Mesodermal cell (in vitro differentiated cells): ENCODE measurements around the gene IL32.
"Not testable (repeated sequence)": the region's sequence is repeated elsewhere in the genome, so short reads cannot be mapped to it uniquely, and the experiment has no call there.

Experiments used
- H3K27ac ChIP-seq: 2 replicates; pipeline ENCODE4 v1.7.0; 2013; ENCODE audit warnings: mild to moderate bottlenecking, low read depth, low read length, moderate library complexity; ENCODE audit not compliant: severe bottlenecking
- H3K36me3 ChIP-seq: 2 replicates; pipeline ENCODE4 v1.7.1; 2013; ENCODE audit warnings: mild to moderate bottlenecking, low read length, moderate library complexity; ENCODE audit not compliant: control insufficient read depth, insufficient read depth
- H3K4me1 ChIP-seq: one replicate; pipeline ENCODE4 v1.7.1; 2013; ENCODE audit warnings: mild to moderate bottlenecking, low read length; ENCODE audit not compliant: insufficient read depth, control insufficient read depth, poor library complexity, severe bottlenecking
- H3K4me3 ChIP-seq: 2 replicates; pipeline ENCODE4 v1.7.0; 2013; ENCODE audit warnings: low read length, control low read depth, mild to moderate bottlenecking; ENCODE audit not compliant: insufficient read depth, poor library complexity, severe bottlenecking; ENCODE audit errors: extremely low read depth
- H3K9me3 ChIP-seq: 2 replicates; pipeline ENCODE4 v1.7.1; 2013; ENCODE audit warnings: mild to moderate bottlenecking, low read length, moderate library complexity; ENCODE audit not compliant: control insufficient read depth
- WGBS, 2 experiments: methylation state at CpG; one replicate each; pipeline ENCODE4 v1.1.5; 2013; ENCODE audit warnings: missing lambda C conversion rate in 2 of 2; ENCODE audit not compliant: insufficient coverage in 2 of 2; 5-methylcytosine and 5-hydroxymethylcytosine counted together

Gene IL32

DNA sequence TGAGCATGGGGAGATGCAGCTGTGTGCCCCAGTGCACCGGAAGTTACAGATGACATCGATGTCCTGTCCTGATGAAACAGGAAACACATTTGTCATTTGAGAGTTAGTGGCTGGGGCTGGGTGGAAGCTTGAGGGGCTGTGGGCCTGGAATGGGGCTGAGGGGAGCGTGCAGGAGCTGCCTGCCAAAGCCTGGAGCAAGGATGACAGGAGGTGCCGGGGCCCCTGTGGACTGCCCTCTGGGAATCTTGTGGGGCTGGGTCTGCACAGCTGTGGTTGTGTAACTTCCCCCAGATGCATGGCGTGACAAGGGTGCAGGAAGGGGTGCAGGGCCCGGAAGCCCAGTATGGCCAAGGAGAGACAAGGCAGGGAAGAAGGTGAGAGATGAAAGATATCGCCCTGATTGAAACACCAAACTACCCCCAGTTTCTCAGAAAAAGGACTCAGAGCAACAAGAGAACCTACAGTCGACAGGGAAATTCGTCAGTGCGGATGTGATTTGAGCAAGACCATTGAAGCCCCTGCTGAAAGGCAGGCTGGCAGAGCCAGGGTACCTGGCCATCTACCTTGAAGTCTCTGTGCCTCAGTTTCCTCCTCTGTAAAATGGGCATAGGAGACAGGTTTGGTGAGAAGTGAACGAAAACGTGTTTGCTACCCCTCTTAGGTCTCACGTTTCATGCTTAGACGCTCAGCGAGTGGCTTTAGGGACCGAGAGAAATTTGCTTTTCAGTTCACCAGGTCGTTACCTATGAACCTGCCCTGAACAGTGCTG, 10.3 kb upstream of the IL32 start:
- H3K36me3 ChIP-seq = no peaks in the 10 kb centered on the region
- H3K9me3 ChIP-seq = no peaks in the 10 kb centered on the region
- peaks cover 10% of the 10 kb centered on the region for H3K4me1 ChIP-seq
- 84 to 85% methylated on average over 14 to 15 of the region's 17 CpGs for WGBS, 2 experiments
- H3K27ac ChIP-seq = no peak overlapping the region
- H3K4me3 ChIP-seq = no peak overlapping the region

DNA sequence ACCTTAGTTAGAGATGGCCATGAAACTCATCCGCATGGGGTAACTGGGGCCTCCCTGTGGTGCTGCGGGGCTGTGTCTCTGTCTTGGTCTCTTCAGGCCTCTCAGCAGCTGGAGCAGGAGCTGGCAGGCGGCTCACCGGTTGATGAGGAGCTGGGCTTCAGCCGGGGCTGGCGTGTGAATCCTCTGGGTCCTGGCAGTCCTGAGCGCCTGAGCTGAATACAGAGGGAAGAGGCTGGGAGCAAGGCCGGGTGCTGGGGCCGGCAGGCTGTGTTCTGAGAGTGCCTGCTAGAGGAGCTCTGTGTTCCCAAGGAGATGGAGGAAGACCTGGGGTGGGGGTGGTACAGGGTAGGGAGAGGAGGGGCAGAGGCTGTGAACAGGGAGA, 9.7 kb upstream of the IL32 start:
- 56 to 71% methylated on average over 6 to 9 of the region's 9 CpGs for WGBS, 2 experiments
- H3K36me3 ChIP-seq, H3K27ac ChIP-seq, H3K9me3 ChIP-seq, H3K4me3 ChIP-seq: not testable (repeated sequence)
- H3K4me1 ChIP-seq = peaks cover 15% of the 10 kb centered on the region

DNA sequence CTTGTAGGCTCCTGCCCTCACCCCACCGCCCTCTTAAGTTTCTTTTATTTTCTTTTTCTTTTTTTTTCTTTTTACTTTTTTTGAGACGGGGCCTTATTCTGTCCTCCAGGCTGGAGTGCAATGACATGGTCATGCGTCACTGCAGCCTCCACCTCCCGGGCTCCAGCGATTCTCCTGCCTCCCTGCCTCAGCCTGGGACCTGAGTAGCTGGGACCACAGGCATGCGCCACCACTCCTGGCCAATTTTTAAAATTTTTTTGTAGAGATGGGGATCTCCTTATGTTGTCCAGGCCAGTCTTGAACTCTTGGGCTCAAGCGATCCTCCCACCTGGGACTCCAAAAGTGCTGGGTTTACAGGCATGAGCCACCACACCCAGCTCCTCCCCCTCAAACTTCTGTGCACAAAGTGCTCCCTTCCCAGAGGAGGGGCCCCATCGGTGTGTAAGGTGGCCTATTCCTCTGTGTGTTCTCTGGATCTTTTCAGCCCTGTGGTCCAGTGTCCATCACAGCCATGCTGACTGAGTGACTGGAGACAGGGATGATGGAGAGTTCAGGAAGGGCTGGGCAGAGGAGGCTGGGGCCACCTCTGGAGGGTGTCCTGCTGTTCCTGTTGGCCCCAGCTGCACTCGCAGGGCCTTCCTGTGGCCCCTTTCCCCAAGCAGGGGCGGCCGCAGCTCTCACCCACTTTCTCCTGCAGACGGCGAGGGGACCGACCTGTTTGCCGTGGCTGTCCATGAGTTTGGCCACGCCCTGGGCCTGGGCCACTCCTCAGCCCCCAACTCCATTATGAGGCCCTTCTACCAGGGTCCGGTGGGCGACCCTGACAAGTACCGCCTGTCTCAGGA, 8.9 kb upstream of the IL32 start:
- WGBS, 2 experiments = 93 to 95% methylated on average over 12 to 16 of the region's 19 CpGs
- Histone ChIP-seq H3K27ac (no peak overlapping the region), H3K4me1 (peaks cover 15% of the 10 kb centered on the region), H3K4me3 (no peak overlapping the region), H3K9me3 (no peaks in the 10 kb centered on the region), H3K36me3 (no peaks in the 10 kb centered on the region)

DNA sequence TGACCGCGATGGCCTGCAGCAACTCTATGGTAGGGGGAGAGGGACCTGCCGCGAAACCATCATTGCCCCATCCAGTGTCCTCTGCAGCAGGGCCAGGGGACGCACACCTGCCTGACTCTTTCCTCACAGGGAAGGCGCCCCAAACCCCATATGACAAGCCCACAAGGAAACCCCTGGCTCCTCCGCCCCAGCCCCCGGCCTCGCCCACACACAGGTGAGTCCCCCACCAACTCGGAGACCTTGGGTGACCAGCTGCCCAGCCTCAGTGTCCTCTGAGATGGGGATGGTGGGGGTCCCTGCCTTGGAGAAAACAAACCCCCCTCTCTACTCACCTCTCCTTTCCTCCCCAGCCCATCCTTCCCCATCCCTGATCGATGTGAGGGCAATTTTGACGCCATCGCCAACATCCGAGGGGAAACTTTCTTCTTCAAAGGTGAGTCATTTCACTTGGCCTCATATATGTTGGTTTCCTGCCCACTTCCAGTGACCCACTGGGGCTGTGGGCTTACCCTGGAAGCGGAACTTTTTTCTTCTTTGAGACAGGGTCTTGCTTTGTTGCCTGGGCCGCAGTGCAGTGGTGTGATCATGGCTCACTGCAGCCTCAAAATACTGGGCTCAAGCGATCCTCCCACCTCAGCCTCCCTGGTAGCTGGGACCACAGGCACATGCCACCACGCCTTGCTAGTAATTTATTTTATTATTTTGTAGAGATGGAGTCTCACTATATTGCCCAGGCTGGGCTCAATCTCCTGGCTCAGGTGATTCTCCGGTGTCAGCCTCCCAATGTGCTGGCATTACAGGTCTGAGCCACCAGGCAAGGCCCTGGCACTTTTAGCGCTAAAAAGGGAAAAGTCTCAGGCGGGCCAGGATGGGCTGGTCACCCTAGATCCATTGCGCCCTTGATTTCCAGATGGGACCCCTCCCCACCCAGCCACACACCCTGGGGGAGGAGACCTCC, 8.0 kb upstream of the IL32 start:
- Histone ChIP-seq H3K4me3 (peak overlapping the region; percentile 69), H3K27ac (no peak overlapping the region), H3K9me3 (no peaks in the 10 kb centered on the region), H3K36me3 (no peaks in the 10 kb centered on the region), H3K4me1 (peaks cover 15% of the 10 kb centered on the region)
- 86 to 92% methylated on average over 13 of the region's 22 CpGs for WGBS, 2 experiments

DNA sequence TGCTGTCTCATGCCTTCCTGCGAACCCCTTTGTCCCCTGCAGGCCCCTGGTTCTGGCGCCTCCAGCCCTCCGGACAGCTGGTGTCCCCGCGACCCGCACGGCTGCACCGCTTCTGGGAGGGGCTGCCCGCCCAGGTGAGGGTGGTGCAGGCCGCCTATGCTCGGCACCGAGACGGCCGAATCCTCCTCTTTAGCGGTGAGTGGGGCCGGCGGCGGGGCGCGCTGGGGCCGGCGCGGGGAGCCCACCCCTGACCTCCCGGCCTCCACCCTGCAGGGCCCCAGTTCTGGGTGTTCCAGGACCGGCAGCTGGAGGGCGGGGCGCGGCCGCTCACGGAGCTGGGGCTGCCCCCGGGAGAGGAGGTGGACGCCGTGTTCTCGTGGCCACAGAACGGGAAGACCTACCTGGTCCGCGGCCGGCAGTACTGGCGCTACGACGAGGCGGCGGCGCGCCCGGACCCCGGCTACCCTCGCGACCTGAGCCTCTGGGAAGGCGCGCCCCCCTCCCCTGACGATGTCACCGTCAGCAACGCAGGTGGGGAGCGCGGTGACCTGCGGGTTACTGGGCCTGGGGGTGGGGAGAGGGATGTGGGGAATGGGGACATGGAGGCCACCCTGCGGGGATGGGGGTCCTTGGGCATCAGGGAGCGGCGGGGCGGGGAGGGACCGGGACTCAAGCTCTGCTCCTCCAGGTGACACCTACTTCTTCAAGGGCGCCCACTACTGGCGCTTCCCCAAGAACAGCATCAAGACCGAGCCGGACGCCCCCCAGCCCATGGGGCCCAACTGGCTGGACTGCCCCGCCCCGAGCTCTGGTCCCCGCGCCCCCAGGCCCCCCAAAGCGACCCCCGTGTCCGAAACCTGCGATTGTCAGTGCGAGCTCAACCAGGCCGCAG, 7.1 kb upstream of the IL32 start:
- Histone ChIP-seq H3K4me1 (peaks cover 15% of the 10 kb centered on the region), H3K9me3 (no peaks in the 10 kb centered on the region), H3K36me3 (no peaks in the 10 kb centered on the region), H3K27ac (no peak overlapping the region), H3K4me3 (peak overlapping the region; percentile 69)
- WGBS, 2 experiments = 17 to 18% methylated on average over 45 to 49 of the region's 77 CpGs

DNA sequence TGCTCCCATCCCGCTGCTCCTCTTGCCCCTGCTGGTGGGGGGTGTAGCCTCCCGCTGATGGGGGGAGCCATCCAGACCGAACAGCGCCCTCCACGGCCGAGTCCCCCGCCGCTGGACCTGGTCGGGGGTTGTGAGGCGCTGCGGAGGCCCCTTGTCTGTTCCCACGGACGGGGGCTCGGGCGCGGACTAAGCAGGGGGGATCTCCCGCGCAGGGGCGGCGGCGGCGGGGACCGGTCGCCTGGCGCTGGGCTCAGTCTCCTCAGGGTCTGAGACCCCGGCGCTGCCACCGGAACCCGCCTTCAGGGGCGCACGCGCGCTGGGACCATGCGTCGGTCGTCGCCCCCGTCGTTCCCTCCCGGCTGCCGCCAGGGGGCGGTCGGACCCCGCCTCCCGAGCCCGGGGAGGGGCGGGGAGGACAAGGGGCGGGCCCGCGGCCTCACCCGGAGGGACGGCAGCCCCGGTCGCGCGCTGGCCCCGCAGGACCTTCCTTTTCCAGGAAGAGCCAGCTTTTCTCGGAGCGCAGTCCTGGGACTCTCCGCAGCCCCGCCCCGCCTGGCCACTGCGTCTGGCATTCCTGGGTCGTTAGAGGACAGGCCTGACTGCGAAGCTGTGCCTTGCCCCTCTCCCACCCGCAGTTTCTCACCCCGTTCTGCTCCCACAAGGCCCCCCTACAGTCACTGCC, 6.3 kb upstream of the IL32 start:
- peaks cover 15% of the 10 kb centered on the region for H3K4me1 ChIP-seq
- peak overlapping the region; percentile 91 for H3K27ac ChIP-seq
- H3K9me3 ChIP-seq = no peaks in the 10 kb centered on the region
- 1 to 2% methylated on average over 50 to 63 of the region's 67 CpGs for WGBS, 2 experiments
- peak overlapping the region; percentile 69 for H3K4me3 ChIP-seq
- H3K36me3 ChIP-seq = no peaks in the 10 kb centered on the region

DNA sequence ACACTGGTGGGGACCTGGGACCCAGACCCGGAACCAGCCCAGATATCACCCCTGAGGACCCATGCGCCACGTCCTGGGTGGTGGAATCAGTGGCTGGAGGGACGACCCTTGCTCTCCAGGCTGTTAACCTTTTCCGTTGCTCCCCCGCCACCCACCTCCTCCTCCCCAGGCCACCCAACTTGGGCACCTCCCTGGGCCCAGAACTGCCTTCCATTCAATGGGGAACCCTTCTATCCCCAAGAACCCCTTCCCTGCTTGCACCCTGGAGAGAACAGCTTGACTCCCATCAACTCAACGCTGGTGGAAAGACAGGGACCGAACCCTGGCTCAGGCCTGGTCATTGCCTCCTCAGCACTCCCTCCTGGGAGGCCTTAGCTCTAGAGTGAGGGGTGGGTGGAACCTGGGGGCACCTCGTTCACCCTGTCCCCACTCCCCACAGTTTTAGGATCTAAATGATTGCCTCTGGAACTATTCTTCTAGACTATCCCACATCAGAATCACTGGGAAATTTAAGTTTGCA, 5.7 kb upstream of the IL32 start:
- Histone ChIP-seq H3K27ac (peak overlapping the region; percentile 91), H3K9me3 (no peaks in the 10 kb centered on the region), H3K4me3 (peak overlapping the region; percentile 69), H3K4me1 (peaks cover 15% of the 10 kb centered on the region), H3K36me3 (no peaks in the 10 kb centered on the region)
- 72 to 79% methylated on average over 6 of the region's 9 CpGs for WGBS, 2 experiments

DNA sequence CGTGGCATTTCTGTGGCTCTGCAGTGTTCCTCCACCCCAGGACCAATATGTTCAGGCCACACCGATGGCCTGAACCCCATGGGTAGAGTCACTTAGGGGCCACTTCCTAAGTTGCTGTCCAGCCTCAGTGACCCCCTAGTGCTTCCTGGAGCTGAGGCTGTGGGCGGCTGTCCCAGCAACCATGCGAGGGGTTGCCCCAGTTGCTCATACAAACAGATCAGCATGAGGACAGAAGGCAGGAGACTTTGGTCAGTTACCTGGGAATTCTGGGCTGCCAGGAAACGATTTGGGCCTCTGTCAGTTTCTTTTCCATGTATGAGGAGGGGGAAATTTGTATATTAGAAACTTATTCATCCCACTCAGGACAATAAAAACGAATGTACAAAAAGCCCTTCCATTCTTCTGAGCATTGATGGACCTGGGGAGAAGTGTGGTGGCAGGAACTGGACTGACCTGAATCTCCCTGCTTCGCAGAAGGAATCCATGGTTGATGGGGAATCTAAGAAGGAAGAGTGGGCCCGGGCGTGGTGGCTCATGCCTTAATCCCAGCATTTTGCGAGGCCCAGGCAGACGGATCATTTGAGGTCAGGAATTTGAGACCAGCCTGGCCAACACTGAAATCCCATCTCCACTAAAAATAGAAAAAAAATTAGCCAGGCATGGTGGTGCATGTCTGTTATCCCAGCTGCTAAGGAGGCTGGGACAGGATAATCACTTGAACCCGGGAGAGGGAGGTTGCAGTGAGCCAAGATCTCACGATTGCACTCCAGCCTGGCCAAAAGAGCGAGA, 4.9 kb upstream of the IL32 start:
- WGBS, 2 experiments = 92 to 95% methylated on average over 9 to 10 of the region's 14 CpGs
- H3K27ac ChIP-seq = no peak overlapping the region
- no peaks in the 10 kb centered on the region for H3K36me3 ChIP-seq
- peaks cover 15% of the 10 kb centered on the region for H3K4me1 ChIP-seq
- H3K9me3 ChIP-seq = no peaks in the 10 kb centered on the region
- no peak overlapping the region for H3K4me3 ChIP-seq

DNA sequence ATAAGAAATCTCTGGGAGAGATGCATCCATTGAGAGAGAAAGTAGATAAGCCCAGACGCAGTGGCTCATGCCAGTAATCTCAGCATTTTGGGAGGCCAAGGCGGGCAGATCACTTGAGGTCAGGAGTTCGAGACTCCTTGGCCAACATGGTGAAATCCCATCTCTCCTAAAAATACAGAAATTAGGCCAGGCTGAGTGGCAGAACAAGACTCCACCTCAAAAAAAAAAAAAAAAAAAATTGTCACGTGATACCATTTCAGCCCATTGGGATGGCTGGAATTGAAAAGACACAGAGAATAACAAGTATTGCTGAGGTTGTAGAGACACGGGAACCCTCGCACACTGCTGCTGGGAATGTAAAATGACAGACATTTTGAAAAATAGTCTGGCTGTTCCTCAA, 2.9 kb upstream of the IL32 start:
- Histone ChIP-seq H3K4me1 (peaks cover 15% of the 10 kb centered on the region), H3K4me3 (no peak overlapping the region), H3K27ac (no peak overlapping the region)

More for the DNA sequence above, 2.9 kb upstream of the IL32 start:
- H3K36me3 ChIP-seq = no peaks in the 10 kb centered on the region
- H3K9me3 ChIP-seq = no peaks in the 10 kb centered on the region
- 96 to 97% methylated on average over 5 of the region's 6 CpGs for WGBS, 2 experiments
